ENCODE data around the gene BRWD1.
A peak's percentile ranks its signal among the peaks of the same experiment; 100 is the strongest.
"Not testable (repeated sequence)": the region's sequence is repeated elsewhere in the genome, so short reads cannot be mapped to it uniquely, and the experiment has no call there.

BRWD1 gene

GRCh38 chr21:39281853-39282252, 31.6 kb downstream of the BRWD1 start:
- DNase-seq (ENCODE audit: low spot score): no peak

GRCh38 chr21:39281207-39281606, 32.2 kb downstream of the BRWD1 start:
- no peak for DNase-seq (ENCODE audit: low spot score)

- DNase-seq (ENCODE audit: low spot score): no peak
Measured at GRCh38 chr21:39269620-39270019, 43.8 kb downstream of the BRWD1 start.

GRCh38 chr21:39265603-39266002, 47.8 kb downstream of the BRWD1 start:
- DNase-seq (ENCODE audit: low spot score): no peak

GRCh38 chr21:39263372-39263771, 50.1 kb downstream of the BRWD1 start:
- DNase-seq (ENCODE audit: low spot score): peak; percentile 30

- DNase-seq (ENCODE audit: low spot score): no peak
Measured at GRCh38 chr21:39258207-39258606, 55.2 kb downstream of the BRWD1 start.

GRCh38 chr21:39251326-39251725, 62.1 kb downstream of the BRWD1 start:
- no peak for DNase-seq (ENCODE audit: low spot score)

- DNase-seq (ENCODE audit: low spot score): no peak
Measured at GRCh38 chr21:39238275-39238674, 75.2 kb downstream of the BRWD1 start.

GRCh38 chr21:39232861-39233291, 80.6 kb downstream of the BRWD1 start:
- DNase-seq (ENCODE audit: low spot score): no peak

- no peak for DNase-seq (ENCODE audit: low spot score)
Measured at GRCh38 chr21:39224930-39225329, 88.5 kb downstream of the BRWD1 start.

- no peak for DNase-seq (ENCODE audit: low spot score)
Measured at GRCh38 chr21:39221997-39222486, 91.4 kb downstream of the BRWD1 start.

- no peak for DNase-seq (ENCODE audit: low spot score)
Measured at GRCh38 chr21:39221282-39221996, 92.0 kb downstream of the BRWD1 start.

GRCh38 chr21:39220875-39221274, 92.6 kb downstream of the BRWD1 start:
- not testable (repeated sequence) for DNase-seq (ENCODE audit: low spot score)

GRCh38 chr21:39220150-39220549, 93.3 kb downstream of the BRWD1 start:
- no peak for DNase-seq (ENCODE audit: low spot score)

- no peak for DNase-seq (ENCODE audit: low spot score)
Measured at GRCh38 chr21:39218082-39218409, 95.4 kb downstream of the BRWD1 start.

- no peak for DNase-seq (ENCODE audit: low spot score)
Measured at GRCh38 chr21:39217356-39218081, 95.9 kb downstream of the BRWD1 start.

GRCh38 chr21:39216290-39216689, 97.1 kb downstream of the BRWD1 start:
- no peak for DNase-seq (ENCODE audit: low spot score)

GRCh38 chr21:39215078-39215477, 98.4 kb downstream of the BRWD1 start:
- no peak for DNase-seq (ENCODE audit: low spot score)

GRCh38 chr21:39209334-39209688, 104.1 kb downstream of the BRWD1 start:
- no peak for DNase-seq (ENCODE audit: low spot score)

- DNase-seq (ENCODE audit: low spot score): no peak
Measured at GRCh38 chr21:39208624-39209333, 104.7 kb downstream of the BRWD1 start.

- DNase-seq (ENCODE audit: low spot score): no peak
Measured at GRCh38 chr21:39204134-39204533, 109.3 kb downstream of the BRWD1 start.

GRCh38 chr21:39198800-39199199, 114.6 kb downstream of the BRWD1 start:
- DNase-seq (ENCODE audit: low spot score): no peak
